Astrocyte (in vitro differentiated cells and primary cell): Measurements from ENCODE around the gene PTPRF.

ENCODE experiments used
- EZH2 ChIP-seq: IDR thresholded peaks from 2 replicates; pipeline ENCODE4 v1.6.1; 2012; ENCODE audit warnings: mild to moderate bottlenecking, low read length, inconsistent platforms; ENCODE audit not compliant: insufficient read depth
- TF ChIP-seq, protein P1 (sequence below): IDR thresholded peaks from 2 replicates; pipeline ENCODE4 v1.5.1; 2011; ENCODE audit warnings: low read depth, mild to moderate bottlenecking, inconsistent platforms, low read length, moderate library complexity; ENCODE audit not compliant: insufficient read depth

GRCh38 chr1:43565600-43566360 is 35.1 kb downstream of the PTPRF start:
- TF ChIP-seq, protein P1, sequence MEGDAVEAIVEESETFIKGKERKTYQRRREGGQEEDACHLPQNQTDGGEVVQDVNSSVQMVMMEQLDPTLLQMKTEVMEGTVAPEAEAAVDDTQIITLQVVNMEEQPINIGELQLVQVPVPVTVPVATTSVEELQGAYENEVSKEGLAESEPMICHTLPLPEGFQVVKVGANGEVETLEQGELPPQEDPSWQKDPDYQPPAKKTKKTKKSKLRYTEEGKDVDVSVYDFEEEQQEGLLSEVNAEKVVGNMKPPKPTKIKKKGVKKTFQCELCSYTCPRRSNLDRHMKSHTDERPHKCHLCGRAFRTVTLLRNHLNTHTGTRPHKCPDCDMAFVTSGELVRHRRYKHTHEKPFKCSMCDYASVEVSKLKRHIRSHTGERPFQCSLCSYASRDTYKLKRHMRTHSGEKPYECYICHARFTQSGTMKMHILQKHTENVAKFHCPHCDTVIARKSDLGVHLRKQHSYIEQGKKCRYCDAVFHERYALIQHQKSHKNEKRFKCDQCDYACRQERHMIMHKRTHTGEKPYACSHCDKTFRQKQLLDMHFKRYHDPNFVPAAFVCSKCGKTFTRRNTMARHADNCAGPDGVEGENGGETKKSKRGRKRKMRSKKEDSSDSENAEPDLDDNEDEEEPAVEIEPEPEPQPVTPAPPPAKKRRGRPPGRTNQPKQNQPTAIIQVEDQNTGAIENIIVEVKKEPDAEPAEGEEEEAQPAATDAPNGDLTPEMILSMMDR, result no peak
- no peak for TF ChIP-seq EZH2
